SKM-1 treated with dmso at 0.1 percent for 144 hours (cell line): ENCODE data around the gene PLD5.
"Not testable (repeated sequence)": the region's sequence is repeated elsewhere in the genome, so short reads cannot be mapped to it uniquely, and the experiment has no call there.

Source experiments
- DNase-seq: peaks from one replicate; lab custom pipeline; 2025; ENCODE audit not compliant: unreplicated experiment; lab: John Stamatoyannopoulos, UW

The PLD5 gene

DNA sequence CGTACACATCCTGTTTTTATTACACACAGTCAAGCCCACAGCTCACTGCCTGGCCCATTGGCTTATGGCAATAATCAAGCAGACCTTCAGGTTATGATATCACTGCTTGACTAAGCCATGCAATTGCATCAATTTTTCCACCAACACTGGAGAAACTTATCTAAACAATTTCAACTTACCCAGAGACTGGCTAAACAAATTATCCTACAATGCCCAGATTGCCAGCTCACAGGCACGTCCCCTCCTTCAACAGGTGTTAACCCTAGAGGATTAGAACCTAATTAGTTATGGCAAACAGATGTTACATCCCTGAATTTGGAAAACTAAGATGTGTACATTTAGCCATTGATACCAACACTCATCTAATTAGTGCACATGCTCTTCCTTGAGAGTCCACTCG is 310.0 kb downstream of the PLD5 start:
- DNase-seq: not testable (repeated sequence)

DNA sequence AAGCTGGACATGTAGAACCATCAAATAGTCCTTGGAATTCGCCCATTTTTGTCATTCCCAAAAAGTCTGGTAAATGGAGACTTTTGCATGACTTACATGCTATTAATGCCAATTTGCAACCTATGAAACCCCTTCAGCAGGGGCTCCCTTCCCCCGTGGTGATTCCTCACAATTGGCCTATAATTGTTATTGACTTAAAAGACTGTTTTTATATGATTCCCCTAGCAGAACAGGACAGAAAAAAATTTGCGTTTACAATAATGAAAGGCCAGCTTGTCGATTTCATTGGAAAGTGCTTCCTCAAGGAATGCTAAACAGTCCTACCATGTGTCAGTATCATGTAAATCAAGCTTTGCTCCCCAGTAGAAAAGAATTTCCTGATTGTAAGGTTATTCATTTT is 311.5 kb downstream of the PLD5 start:
- DNase-seq: not testable (repeated sequence)

DNA sequence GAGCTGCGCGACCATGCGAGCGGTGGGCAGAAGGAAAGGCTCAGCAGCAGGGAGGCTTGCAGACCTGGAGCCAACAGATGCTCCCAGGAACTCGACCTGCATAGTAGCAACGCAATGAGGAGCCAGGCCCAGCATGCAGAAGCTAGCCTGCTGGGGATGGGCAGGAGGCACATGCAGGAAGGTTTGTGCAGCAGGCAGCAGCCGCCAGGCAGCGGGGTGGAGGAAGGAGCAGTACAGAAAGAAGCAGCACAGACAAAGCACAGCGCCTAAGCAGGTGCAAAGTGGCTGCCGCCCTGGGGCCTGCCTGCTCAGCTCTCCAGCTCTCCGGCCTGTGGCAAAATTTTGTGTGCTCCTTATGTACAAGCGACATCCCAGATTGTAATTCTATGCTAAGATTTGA is 312.1 kb downstream of the PLD5 start:
- no peak for DNase-seq

DNA sequence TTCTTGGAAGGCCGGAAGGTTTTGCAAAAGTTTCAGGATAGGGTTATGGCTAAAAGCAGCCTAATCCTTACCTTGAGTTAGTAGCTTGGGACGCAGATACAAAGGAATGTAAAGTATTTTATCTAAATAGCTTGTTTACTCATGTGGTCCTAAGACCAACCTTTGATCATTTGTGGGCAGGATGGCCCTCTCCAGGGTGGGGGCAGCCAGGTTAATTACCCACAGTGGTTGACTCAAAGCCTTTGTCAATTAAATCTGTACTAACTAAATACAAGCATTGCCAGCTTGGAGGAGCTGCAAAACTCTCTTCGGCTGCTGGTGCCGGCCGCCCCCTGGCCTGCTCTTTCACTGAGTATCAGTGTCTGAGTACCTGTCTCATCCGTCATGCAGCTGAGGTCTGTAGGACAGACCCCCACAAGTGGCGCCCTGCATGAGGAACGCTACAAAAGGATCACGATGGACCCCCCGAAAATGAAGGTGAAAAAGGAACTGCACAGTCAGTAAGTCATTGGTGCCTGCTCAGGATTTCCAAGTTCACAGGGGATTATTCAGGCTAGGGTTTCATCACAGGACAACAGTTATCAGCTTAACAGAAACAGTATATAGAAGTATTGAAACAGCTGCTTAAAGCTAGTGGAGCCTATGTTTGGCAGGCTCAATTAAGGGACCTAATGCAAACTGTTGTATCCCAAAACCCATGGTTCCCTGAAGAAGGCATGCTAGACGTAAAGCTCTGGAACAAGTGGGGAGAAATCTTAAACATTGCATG is 313.1 kb downstream of the PLD5 start:
- no peak for DNase-seq

DNA sequence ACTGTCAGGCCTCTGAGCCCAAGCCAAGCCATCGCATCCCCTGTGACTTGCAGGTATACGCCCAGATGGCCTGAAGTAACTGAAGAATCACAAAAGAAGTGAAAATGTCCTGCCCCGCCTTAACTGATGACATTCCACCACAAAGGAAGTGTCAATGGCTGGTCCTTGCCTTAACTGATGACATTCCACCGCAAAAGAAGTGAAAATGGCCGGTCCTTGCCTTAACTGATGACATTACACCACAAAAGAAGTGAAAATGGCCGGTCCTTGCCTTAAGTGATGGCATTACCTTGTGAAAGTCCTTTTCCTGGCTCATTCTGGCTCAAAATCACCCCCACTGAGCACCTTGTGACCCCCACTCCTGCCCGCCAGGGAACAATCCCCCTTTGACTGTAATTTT is 314.2 kb downstream of the PLD5 start:
- not testable (repeated sequence) for DNase-seq

DNA sequence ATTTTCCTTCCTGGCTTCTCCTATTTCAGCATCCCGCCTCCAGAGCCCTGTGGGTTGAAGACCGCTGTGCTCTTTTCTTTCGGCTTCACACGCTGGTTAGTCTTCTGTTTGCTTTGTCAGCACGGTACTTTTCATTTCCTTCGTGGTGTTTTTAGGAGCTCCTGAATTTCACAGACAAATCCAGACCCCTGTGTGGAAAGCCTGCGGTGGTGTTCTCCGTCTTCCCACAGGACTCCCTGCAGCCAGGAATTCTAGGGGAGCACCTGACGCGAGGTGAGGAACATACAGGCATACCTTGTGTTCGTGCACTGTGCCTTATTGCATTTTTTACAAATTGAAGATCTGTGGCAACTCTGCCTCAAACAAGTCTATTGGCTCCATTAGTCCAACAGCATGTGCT is 315.4 kb downstream of the PLD5 start:
- DNase-seq: no peak

DNA sequence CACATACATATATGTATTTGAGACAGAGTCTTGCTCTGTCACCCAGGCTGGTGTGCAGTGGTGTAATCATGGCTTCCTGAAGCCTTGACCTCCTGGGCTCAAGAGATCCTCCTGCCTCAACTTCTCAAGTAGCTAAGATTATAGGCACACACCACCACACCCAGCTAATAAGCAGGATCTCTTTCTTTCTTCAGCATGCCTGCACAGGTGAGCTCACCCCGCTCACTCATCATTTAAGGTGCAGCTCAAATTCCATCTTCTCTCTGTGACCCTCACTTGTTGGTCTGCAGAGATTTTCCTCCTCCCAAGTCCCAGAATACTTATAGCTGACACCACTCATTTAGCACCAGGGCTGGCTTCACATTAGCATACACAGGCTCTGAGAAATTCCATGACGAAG is 316.5 kb downstream of the PLD5 start:
- no peak for DNase-seq

DNA sequence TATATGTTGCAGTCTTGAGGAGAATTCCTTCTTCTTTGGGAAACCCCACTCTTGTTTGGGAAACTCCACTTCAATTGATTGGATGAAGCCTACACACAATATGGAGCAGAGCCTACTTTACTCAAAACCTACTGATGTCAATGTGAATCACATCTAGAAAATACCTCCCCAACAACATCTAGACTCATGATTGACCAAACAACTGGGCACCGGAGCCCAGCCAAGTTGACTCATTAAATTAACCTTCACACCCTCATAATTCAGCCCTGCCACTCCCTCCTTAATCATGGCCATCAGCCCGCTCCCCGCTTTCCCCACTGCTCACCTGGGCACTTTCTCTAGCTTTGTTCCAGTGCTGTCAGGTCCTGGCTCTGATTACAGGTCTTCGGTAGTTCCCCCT is 317.5 kb downstream of the PLD5 start:
- DNase-seq: no peak

DNA sequence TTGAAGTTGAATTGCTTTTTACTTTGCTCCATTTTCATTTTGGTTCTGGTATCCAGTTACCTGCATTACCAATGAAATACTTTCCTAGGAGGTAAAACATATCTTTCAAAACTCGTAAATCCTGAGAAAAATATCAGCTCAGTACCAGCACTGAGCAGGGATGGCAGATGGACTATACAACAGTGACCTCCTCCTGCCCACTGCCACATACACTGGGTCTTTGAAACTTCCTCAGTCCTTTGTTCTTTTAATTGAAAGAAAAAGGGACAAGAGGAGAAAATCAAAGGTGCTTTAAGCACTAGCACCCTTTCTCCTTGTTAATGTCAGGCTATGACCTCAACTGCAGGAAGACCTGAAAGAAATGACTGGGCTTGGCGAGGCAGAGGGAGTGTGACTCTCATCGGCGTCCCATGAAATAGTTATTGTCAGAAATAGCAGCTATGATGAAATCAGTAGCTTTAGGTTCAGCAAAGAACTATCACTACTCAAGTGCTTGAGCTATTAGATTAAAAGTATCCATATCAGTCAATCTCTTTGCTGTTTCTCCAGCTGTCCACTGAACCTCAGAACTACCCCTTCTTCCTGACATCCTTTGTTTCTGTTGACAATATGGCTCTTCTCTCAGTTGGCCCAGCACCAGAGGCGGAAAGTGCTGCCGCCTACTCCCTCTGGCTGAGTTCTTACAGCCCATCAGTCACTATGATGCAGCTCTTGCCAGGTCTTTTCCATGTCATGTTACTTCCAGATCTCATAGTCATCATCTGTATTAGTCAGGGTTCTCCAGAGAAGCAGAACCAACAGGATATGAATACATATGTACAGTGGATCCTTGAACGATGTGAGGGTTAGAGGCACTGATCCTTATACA is 318.6 kb downstream of the PLD5 start:
- no peak for DNase-seq

DNA sequence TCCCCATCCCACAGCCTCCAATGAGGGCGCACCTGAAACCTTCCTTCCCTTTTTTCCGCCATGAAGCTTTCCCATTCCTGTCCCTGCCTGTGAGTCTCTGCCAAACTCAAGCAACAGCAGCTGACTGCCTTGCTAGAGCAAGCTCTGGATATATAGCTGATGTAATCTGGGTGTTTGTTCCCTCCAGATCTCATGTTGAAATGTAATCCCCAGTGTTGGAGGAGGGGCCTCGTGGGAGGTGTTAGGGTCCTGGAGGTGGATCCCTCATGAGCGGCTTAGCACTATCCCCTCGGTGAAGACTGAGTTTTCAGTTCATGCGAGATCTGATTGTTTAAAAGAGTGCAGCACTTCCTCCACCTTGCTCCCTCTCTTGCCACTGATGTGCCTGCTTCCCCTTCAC is 321.2 kb downstream of the PLD5 start:
- no peak for DNase-seq

DNA sequence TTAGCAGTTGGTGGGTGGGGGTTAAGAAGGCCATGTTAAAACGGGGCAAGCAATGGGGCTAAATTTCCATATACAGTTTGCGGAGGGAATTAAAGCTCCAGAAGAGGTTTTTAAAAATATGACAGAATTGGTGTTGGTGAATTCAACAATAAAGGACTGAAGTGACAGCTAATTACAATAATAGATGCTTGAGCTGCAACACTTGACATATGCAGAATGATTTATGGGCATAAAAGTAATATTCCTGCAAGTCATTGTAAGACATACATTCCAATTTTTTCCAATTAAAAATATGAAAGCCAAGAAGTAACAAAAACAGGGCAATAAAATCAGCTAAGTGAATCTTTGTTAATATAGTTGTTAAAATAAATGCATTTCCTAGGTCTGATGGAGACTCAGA is 323.4 kb downstream of the PLD5 start:
- no peak for DNase-seq

DNA sequence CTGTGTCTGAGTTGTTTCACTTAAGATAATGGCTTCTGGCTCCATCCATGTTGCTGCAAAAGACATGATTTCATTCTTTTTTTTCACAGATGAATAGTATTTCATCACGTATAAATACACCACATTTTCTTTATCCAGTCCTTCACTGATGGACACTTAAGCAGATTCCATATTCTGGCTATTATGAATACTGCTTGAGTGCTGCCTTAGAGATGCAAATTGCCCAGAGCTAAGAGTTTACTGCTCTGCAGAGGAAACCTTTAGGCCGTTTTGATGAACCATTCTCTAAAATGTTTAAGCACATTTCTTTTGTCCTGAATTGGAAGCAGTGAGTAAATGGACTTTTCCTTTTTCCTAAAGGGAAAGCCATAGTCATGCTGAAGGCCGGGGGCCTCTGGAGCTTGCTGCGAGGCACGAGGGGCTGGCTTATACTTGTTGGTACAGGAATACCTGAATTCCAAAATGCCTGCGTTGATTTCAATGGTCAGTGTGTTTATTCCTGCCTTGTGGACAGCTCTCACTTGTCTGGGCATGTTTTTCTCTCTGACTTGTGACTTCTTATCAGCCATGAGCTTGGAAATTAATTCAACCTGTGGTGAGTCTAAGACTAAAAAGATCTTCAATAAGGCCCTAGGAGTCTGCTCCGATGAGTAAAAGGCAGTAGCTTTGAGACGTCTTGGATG is 324.6 kb downstream of the PLD5 start:
- no peak for DNase-seq

DNA sequence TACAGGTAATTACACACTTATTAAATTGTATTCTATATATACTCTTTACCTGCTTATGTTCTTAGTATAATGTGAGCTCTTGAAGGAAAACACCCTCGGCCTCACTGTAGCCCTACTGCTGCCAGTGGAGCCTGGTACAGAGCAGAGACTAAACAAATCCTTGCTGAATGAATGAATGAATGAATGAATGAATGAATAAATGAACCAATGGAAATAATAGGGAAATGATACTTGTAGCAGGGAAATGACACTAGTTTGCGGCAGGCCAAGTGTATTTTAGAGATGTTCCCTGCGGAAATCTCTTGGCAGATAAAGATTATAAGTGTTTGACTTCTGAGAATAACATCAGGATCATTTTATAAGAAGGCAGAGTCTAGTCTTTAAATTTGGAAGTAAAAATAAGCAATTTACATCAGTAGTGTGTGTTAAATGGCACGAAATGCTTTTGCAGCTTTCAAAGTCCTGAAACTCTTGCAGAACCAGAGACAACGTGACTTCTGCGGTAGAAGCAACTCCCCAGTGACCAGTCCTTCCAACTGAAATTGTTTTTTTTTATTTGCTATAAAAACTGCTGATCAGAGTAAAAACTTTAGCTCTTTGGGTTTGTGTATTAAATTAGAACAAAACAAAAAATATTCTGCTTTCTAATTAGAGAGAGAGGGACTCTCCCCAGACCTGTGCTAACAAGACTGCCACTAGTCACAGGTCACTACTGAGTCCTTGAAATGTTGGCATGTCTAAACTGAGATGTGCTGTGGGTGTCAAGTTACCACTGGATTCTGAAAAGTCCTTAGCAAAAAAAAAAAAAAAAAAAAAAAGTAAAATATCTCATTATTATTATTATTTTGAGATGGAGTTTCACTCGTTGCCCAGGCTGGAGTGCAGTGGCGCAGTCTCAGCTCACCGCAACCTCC is 326.3 kb downstream of the PLD5 start:
- DNase-seq: no peak

DNA sequence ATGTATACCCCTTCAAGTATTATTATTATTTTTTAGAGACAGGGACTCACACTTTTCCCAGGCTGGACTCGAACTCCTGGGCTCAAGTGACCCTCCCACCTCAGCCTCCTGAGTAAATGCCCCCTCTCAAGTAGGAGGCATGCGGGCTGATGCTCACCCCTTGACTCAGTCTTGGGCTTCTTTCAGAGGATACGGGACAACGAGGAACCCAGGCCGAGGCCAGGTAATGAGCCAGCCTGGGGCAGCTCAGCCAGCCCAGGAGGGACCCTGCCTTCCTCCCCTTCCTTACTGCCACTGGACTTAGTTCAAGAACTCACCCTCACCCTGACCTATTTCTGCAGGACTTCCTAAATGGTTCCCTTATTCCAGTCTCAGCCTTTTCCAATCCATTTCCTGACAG is 327.6 kb downstream of the PLD5 start:
- DNase-seq: no peak

DNA sequence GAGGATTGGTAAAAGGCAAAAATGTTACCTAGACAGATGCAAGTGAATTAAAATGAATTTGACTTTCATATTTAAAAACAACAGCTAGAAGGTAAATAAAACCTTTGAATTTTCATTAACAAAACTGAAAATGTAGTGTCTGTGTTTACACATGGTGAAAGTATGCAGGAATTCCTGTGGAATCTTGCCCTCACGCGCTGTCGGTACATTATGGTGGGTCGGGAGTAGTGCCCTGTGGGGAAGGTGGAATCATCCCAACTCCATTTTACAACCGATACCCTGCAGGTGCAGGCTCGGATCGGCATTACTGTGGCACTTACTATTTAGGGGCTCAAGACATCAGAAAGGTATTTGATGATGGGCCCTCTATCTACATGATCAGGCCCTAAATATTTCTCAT is 328.4 kb downstream of the PLD5 start:
- DNase-seq: no peak

DNA sequence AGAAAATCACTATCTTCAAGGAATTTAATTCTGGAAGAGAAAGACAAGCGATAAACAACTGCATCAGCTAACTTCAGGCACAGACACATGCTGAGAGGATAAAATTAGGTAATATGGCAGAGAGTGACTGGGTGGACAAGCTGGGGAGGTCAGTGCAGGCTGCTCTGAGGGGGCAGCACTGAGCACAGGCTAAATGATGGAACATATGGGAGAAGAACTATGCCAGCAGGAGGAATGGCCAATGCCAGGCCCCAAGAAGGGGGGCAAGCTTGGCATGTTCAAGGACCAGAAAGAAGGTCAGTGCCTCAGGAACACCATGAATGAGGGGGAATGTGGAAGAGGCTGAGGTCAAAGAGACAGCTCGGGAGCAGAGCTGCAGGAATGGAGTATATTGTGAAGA is 334.9 kb downstream of the PLD5 start:
- DNase-seq: no peak

DNA sequence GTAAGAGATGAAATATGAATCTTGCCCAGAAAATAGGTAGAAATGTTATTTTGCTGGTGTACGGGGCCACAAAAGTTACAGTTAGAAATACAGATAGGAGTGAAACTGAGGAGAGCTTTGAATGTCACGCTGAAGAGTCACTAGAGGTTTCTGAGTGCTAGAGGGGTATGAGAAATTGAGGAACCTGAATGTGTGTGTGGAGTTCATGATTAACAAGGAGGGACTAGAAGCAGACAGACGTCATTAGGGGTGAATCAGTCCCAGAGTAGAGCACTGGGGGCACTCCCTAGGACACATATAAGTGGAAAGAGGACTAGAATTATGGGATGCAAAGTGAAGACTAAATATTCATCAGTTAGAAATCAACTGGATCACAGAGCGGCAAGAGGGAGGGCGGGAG is 336.7 kb downstream of the PLD5 start:
- no peak for DNase-seq

DNA sequence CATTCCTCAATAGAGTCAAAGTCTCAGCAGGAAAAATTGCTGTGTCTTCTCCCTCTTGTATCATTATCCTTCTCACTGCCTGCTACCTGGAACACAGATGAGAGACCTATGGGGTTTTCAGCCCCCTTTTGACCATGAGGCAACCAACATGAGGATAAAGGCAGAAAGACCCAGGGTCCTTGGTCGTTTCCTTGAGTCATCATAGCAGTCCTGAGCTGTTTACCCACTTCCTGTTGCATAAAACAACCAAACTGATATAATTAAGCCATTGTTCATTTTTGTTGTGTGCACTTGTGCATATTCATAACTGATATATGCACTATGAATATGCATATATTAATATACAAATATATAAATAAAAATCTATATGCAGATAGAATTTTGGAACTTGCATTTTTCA is 337.3 kb downstream of the PLD5 start:
- no peak for DNase-seq

DNA sequence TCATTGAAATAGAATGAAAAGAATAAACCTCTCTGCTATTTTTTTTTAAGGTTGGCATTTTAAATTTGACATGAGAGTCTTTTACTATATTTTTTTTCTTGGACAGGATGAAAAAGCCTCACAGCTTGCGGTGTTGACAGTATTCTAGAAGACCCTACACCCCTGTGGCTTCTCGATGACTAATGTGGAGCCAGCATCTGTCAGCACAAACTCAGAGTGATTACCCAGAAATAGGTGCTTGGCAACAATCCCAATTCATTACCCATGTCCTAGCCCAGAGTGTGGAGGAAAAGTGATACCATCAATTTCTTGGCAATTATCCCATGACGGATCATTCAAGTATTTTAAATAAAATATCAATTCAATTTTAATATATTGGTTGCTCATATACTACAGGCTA is 338.8 kb downstream of the PLD5 start:
- DNase-seq: no peak

DNA sequence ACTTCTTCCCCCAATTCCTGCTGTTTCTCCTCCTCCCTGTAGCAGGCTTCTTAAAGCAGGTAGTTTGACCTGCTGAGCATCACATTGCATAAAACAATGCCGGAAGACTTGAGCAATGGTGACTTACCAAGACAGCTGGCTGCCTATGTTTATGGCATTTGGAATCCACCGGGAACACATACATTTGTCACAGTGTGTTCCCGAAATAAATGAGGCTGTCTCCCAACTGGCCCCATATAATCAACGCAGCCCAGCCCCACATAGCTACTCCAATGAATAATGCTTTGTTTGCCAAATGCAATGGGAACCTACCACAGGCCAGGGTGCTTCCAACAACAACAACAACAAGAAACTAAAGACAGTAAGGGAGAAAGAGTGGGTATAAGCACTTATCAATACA is 339.5 kb downstream of the PLD5 start:
- DNase-seq: no peak

DNA sequence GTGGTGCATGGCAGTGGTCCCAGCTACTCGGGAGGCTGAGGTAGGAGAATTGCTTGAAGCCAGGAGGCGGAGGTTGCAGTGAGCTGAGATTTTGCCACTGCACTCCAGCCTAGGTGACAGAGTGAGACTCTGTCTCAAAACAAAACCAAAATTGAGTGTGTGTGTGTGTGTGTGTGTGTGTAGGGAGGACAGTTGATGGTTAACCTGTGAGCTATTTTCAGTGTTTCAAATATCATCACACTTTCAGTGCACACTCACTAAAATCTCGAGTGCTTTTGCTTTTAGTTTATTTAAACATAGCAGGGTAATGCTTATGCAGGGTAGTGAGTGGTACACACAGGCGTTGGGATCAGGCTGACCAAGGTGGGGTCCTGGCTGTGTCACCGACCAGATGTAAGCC is 344.7 kb downstream of the PLD5 start:
- not testable (repeated sequence) for DNase-seq
